HepG2 (cell line): ENCODE results near the gene SKA2. TPM values are rescaled to one million over a fixed set of nuclear protein-coding genes. Genes with fewer than 3 reads are reported as not detected.

Experiments used
- ATAC-seq: fragments of 200-7000 bp; cut with Tn5 transposase; 3 replicates; pipeline ENCODE4 v1.9.1; 2020; ENCODE audit warnings: mild to moderate bottlenecking, moderate library complexity
- BruUV-seq: library from RNA; stranded (reverse); fragments of 400-500 nt; replicated peaks from 2 replicates; lab custom pipeline; 2021; lab: Mats Ljungman, UMichigan
- CTCF ChIA-PET: fragments of 300-600 bp; formaldehyde crosslinking; extraction: SDS; loops from one replicate; lab custom pipeline; 2021; ENCODE audit warnings: low total read pairs, inconsistent platforms, low intra/inter-chr PET ratio; lab: Yijun Ruan, JAX
- POLR2A ChIA-PET: fragments of 350-600 bp; sonication (Branson Sonifier 250); formaldehyde crosslinking; loops from one replicate; lab custom pipeline; 2020; ENCODE audit warnings: antibody characterized with exemption, inconsistent platforms; lab: Yijun Ruan, JAX
- DNase-seq: peaks from one replicate; pipeline ENCODE4 v3.0.0-alpha.2; 2015; ENCODE audit warnings: low spot score
- FAIRE-seq: peaks from 3 replicates; lab custom pipeline; 2011; peaks lifted over from hg19 to GRCh38; lab: Jason Lieb, UNC
- H2AFZ ChIP-seq: one replicate; pipeline ENCODE4 v1.6.1; 2011; ENCODE audit warnings: low read length, inconsistent platforms
- H3K27ac ChIP-seq: fragments of 300-600 bp; 3 replicates; pipeline ENCODE4 v1.8.0; 2011; ENCODE audit warnings: mixed run types, mild to moderate bottlenecking, mixed read lengths, low read length, inconsistent platforms; ENCODE audit not compliant: insufficient read depth; ENCODE audit errors: extremely low read length
- H3K27me3 ChIP-seq, 2 experiments: fragments of 200-600 bp in 1 of 2; 2 replicates in 1 of 2; 3 replicates in 1 of 2; pipeline versions ENCODE4 v1.6.0 to v1.8.0; 2011; ENCODE audit warnings: low read length in 2 of 2, mild to moderate bottlenecking in 2 of 2, moderate library complexity in 2 of 2, inconsistent platforms in 1 of 2; ENCODE audit not compliant: insufficient read depth in 2 of 2, control insufficient read depth in 1 of 2
- H3K36me3 ChIP-seq, 2 experiments: fragments of 200-600 bp in 1 of 2; replicated peaks in 1 of 2; 2 replicates in 1 of 2; 3 replicates in 1 of 2; pipeline versions ENCODE4 v1.5.1 to v1.8.0; 2011; ENCODE audit warnings: low read length in 2 of 2, inconsistent platforms in 1 of 2; ENCODE audit not compliant: insufficient read depth in 2 of 2, control insufficient read depth in 1 of 2
- H3K4me1 ChIP-seq: 2 replicates; pipeline ENCODE4 v1.5.1; 2012; ENCODE audit warnings: low read length, inconsistent platforms; ENCODE audit not compliant: insufficient read depth
- H3K4me2 ChIP-seq: 2 replicates; pipeline ENCODE4 v1.6.0; 2011; ENCODE audit warnings: low read depth, low read length, inconsistent platforms
- H3K4me3 ChIP-seq, 3 experiments: fragments of 200-600 bp in 1 of 3; sonication (generic), shearing (Covaris generic) in 1 of 3; replicated peaks in 1 of 3; 2 replicates each; pipeline ENCODE4 v1.5.1; 2011 to 2016; ENCODE audit warnings: low read length in 3 of 3, inconsistent platforms in 2 of 3, low read depth in 2 of 3, mild to moderate bottlenecking in 2 of 3, control low read depth in 1 of 3, mixed read lengths in 1 of 3; ENCODE audit not compliant: insufficient read depth in 1 of 3
- H3K79me2 ChIP-seq: one replicate; pipeline ENCODE4 v1.6.1; 2011; ENCODE audit warnings: low read length, inconsistent platforms; ENCODE audit not compliant: insufficient read depth
- H3K9ac ChIP-seq: 2 replicates; pipeline ENCODE4 v1.6.0; 2011; ENCODE audit warnings: mild to moderate bottlenecking, low read depth, low read length, inconsistent platforms; ENCODE audit not compliant: insufficient read depth
- H3K9me3 ChIP-seq: 2 replicates; pipeline ENCODE4 v1.5.1; 2012; ENCODE audit warnings: mild to moderate bottlenecking, low read length
- H4K20me1 ChIP-seq: 2 replicates; pipeline ENCODE4 v1.6.0; 2011; ENCODE audit warnings: inconsistent platforms, mild to moderate bottlenecking, low read length, moderate library complexity; ENCODE audit not compliant: insufficient read depth
- ATF1 ChIP-seq: IDR thresholded peaks from 2 replicates; pipeline ENCODE4 v1.6.1; 2016; ENCODE audit warnings: mild to moderate bottlenecking, control low read depth
- DNMT1 ChIP-seq: sonication (generic); formaldehyde crosslinking; IDR thresholded peaks from 2 replicates; pipeline ENCODE4 v1.5.1; 2020; ENCODE audit warnings: mild to moderate bottlenecking, missing genetic modification reagents
- FLYWCH1 ChIP-seq: sonication (generic); formaldehyde crosslinking; IDR thresholded peaks from 2 replicates; pipeline ENCODE4 v1.8.1; 2023; ENCODE audit warnings: mild to moderate bottlenecking, missing genetic modification reagents
- FOXA1 ChIP-seq, 2 experiments: fragments of 450-650 bp in 1 of 2; sonication (generic) in 1 of 2; formaldehyde crosslinking in 1 of 2; IDR thresholded peaks; 2 replicates each; pipeline versions ENCODE4 v1.4.0 to v1.6.1; 2016 to 2020; ENCODE audit warnings: missing genetic modification reagents in 1 of 2
- HOXA9 ChIP-seq: sonication (generic); formaldehyde crosslinking; IDR thresholded peaks from 2 replicates; pipeline ENCODE4 v1.8.1; 2022; ENCODE audit warnings: missing genetic modification reagents, mild to moderate bottlenecking, moderate library complexity, borderline replicate concordance
- MTA1 ChIP-seq: sonication (generic); formaldehyde crosslinking; IDR thresholded peaks from 2 replicates; pipeline ENCODE4 v1.4.0; 2020; ENCODE audit warnings: missing genetic modification reagents, mild to moderate bottlenecking, borderline replicate concordance
- RERE ChIP-seq: IDR thresholded peaks from 2 replicates; pipeline ENCODE4 v1.6.1; 2016; ENCODE audit warnings: low read depth, missing genetic modification reagents, missing compliant biosample characterization
- SMAD9 ChIP-seq: sonication (generic); formaldehyde crosslinking; IDR thresholded peaks from 2 replicates; pipeline ENCODE4 v1.5.1; 2020; ENCODE audit warnings: mild to moderate bottlenecking, missing genetic modification reagents
- ZC3H13 ChIP-seq: sonication (generic); formaldehyde crosslinking; IDR thresholded peaks from 2 replicates; pipeline ENCODE4 v1.8.1; 2023; ENCODE audit warnings: mild to moderate bottlenecking, missing genetic modification reagents, moderate library complexity
- ZKSCAN8 ChIP-seq: IDR thresholded peaks from 2 replicates; pipeline ENCODE4 v1.6.1; 2016; ENCODE audit warnings: borderline replicate concordance, missing genetic modification reagents, missing compliant biosample characterization
- ZNF101 ChIP-seq: sonication (generic); formaldehyde crosslinking; IDR thresholded peaks from 2 replicates; pipeline ENCODE4 v1.4.0; 2020; ENCODE audit warnings: mild to moderate bottlenecking, low read depth, missing genetic modification reagents, borderline replicate concordance
- ZNF136 ChIP-seq: sonication (generic); formaldehyde crosslinking; IDR thresholded peaks from 2 replicates; pipeline ENCODE4 v1.8.1; 2022; ENCODE audit warnings: low read depth, mild to moderate bottlenecking, moderate library complexity, missing genetic modification reagents
- ZNF225 ChIP-seq: sonication (generic); formaldehyde crosslinking; IDR thresholded peaks from 2 replicates; pipeline ENCODE4 v1.4.0; 2020; ENCODE audit warnings: mild to moderate bottlenecking, missing genetic modification reagents
- ZNF33A ChIP-seq: sonication (generic); formaldehyde crosslinking; IDR thresholded peaks from 2 replicates; pipeline ENCODE4 v1.5.1; 2020; ENCODE audit warnings: missing genetic modification reagents, mild to moderate bottlenecking, moderate library complexity, borderline replicate concordance
- ZNF446 ChIP-seq: sonication (generic); formaldehyde crosslinking; IDR thresholded peaks from 2 replicates; pipeline ENCODE4 v1.5.0; 2020; ENCODE audit warnings: mild to moderate bottlenecking, missing genetic modification reagents
- ZNF615 ChIP-seq: sonication (generic); formaldehyde crosslinking; IDR thresholded peaks from 2 replicates; pipeline ENCODE4 v1.5.0; 2020; ENCODE audit warnings: mild to moderate bottlenecking, missing genetic modification reagents, borderline replicate concordance
- ZNF670 ChIP-seq: sonication (generic); formaldehyde crosslinking; IDR thresholded peaks from 2 replicates; pipeline ENCODE4 v1.8.0; 2022; ENCODE audit warnings: mild to moderate bottlenecking, missing genetic modification reagents, borderline replicate concordance
- ZNF674 ChIP-seq: sonication (generic); formaldehyde crosslinking; IDR thresholded peaks from 2 replicates; pipeline ENCODE4 v1.5.0; 2020; ENCODE audit warnings: low read depth, mild to moderate bottlenecking, missing genetic modification reagents
- ZNF703 ChIP-seq: sonication (generic); formaldehyde crosslinking; IDR thresholded peaks from 2 replicates; pipeline ENCODE4 v1.5.1; 2020; ENCODE audit warnings: missing genetic modification reagents, mild to moderate bottlenecking, moderate library complexity, borderline replicate concordance
- ZNF777 ChIP-seq: sonication (generic); formaldehyde crosslinking; IDR thresholded peaks from 2 replicates; pipeline ENCODE4 v1.4.0; 2020; ENCODE audit warnings: missing genetic modification reagents
- ZSCAN30 ChIP-seq: sonication (generic); formaldehyde crosslinking; IDR thresholded peaks from 2 replicates; pipeline ENCODE4 v1.5.0; 2020; ENCODE audit warnings: mild to moderate bottlenecking, missing genetic modification reagents
- WGBS: methylation state at CpG from one replicate; pipeline ENCODE4 v1.1.6; 2017; ENCODE audit warnings: low lambda C conversion rate; 5-methylcytosine and 5-hydroxymethylcytosine counted together
- in situ Hi-C: cut with HindIII; loops from 2 replicates; pipeline ENCODE4 v1.10.0; 2017; ENCODE audit warnings: low pct_unique_long_range_greater_than_20kb; ENCODE audit not compliant: extremely low pct_ligation_motif_present
- intact Hi-C: fragments of 100-400 bp; cut with micrococcal nuclease; formaldehyde crosslinking; loops from one replicate; pipeline ENCODE4 v1.10.0; 2022; ENCODE audit not compliant: unreplicated experiment
- polyA plus RNA-seq, 8 experiments: library from polyadenylated mRNA; depleted of rRNA in 3 of 8; stranded (reverse) in 7 of 8; unstranded in 1 of 8; fragments of >200 nt; fragmentation: Illumina TruSeq in 4 of 8; extraction: Trizol in 4 of 8; gene quantifications; 2 replicates each; pipeline versions ENCODE4 v1.2.1 to v1.2.3, GENCODE V29; 2011 to 2016; ENCODE audit warnings: low read depth in 4 of 8, missing spikeins in 1 of 8, mixed read lengths in 1 of 8; ENCODE audit not compliant: insufficient read depth in 1 of 8
- total RNA-seq, 5 experiments: library from RNA; depleted of rRNA; stranded (reverse); fragments of >200 nt; fragmentation: Illumina TruSeq; extraction: Trizol; gene quantifications; 2 replicates each; pipeline ENCODE4 v1.2.3, GENCODE V29; 2016; ENCODE audit warnings: low read depth in 1 of 5

SKA2 gene
- total and polyA plus RNA-seq, 2 of the 13 experiments (the other 11 are each of a cell fraction or from before 2014, with no cell fraction given): 18.6 to 91.8 TPM

GRCh38 chr17:59107306-59107670 lies 47.7 kb downstream of the SKA2 start:
- under 1% methylated on average over 10 of the region's 10 CpGs for WGBS
- Histone ChIP-seq H3K27me3 (no peaks in the 10 kb centered on the region; a peak in 1 of 5 replicates), H3K4me1 (peaks cover 36% of the 10 kb centered on the region), H2AFZ (peak overlapping the region; percentile 91), H3K9me3 (no peaks in the 10 kb centered on the region), H3K4me3 (peak overlapping the region; percentile 66 to 90 (median 76)), H3K36me3 (peaks cover 0 to 7% of the 10 kb centered on the region in 2 experiments; a peak in 2 of 5 replicates), H3K9ac (peak overlapping the region; percentile 84), H3K27ac (peak overlapping the region; percentile 70), H4K20me1 (no peaks in the 10 kb centered on the region), H3K4me2 (peak overlapping the region; percentile 100), H3K79me2 (peaks cover 35% of the 10 kb centered on the region)
- ChIA-PET CTCF (no interaction called here), POLR2A (interaction anchor here (0.7 to 1.3 kb wide), 9 partner anchors 12 to 589 kb away, joined by 3 to 21 read pairs (median 3); partner anchors contain the start of genes PRR11 and SKA2)
- intact Hi-C loops: no loop called here
- in situ Hi-C loops: loop anchor here (5.0 kb wide), 1 partner anchor 40 kb away; no protein-coding TSS in a partner anchor
- TSS peak; percentile 90 for BruUV-seq
- FAIRE-seq: no peak
- DNase-seq: no peak
- no peak for ATAC-seq
- TF ChIP-seq RERE (CRISPR knock-in tag) (no peak), DNMT1 (CRISPR knock-in tag) (no peak), ZC3H13 (CRISPR knock-in tag) (peak; percentile 60; the same call in 1 of the 2 replicates), ZNF674 (CRISPR knock-in tag) (no peak), ZNF225 (CRISPR knock-in tag) (no peak), SMAD9 (0 out of 2 replicates have a peak, but pooled peaks have one; percentile 28), ZNF33A (CRISPR knock-in tag) (no peak), ZNF670 (CRISPR knock-in tag) (0 out of 2 replicates have a peak, but pooled peaks have one; percentile 3), ZNF703 (CRISPR knock-in tag) (no peak), ZNF136 (CRISPR knock-in tag) (no peak), MTA1 (CRISPR knock-in tag) (no peak), ZNF101 (CRISPR knock-in tag) (0 out of 2 replicates have a peak, but pooled peaks have one; percentile 79), ZKSCAN8 (CRISPR knock-in tag) (no peak), ZNF777 (CRISPR knock-in tag) (no peak), ZSCAN30 (CRISPR knock-in tag) (0 out of 2 replicates have a peak, but pooled peaks have one; percentile 25), HOXA9 (CRISPR knock-in tag) (0 out of 2 replicates have a peak, but pooled peaks have one; percentile 8), FOXA1 (IDR thresholded peaks at IDR 0.05) (no peak), FOXA1 (CRISPR knock-in tag; IDR thresholded peaks at IDR 0.05) (no peak), ATF1 (CRISPR knock-in tag) (peak; percentile 3; the same call in 1 of the 2 replicates), ZNF446 (0 out of 2 replicates have a peak, but pooled peaks have one; percentile 15), FLYWCH1 (CRISPR knock-in tag) (no peak), ZNF615 (CRISPR knock-in tag) (0 out of 2 replicates have a peak, but pooled peaks have one; percentile 2)
